SK-N-SH treated with all-trans-retinoic acid at 6 μM for 48 hours (cell line): ENCODE data around the gene TMC6.

Experiments used
- PPARA ChIP-seq: fragments of 250-450 bp; sonication (Bioruptor Pico); IDR thresholded peaks from 2 replicates; pipeline ENCODE4 v1.5.0; 2020; ENCODE audit warnings: mild to moderate bottlenecking, borderline replicate concordance
- ZC3H10 ChIP-seq: fragments of 250-450 bp; sonication (Bioruptor Pico); IDR thresholded peaks from 2 replicates; pipeline ENCODE4 v1.5.1; 2021; ENCODE audit warnings: mild to moderate bottlenecking, moderate library complexity

DNA sequence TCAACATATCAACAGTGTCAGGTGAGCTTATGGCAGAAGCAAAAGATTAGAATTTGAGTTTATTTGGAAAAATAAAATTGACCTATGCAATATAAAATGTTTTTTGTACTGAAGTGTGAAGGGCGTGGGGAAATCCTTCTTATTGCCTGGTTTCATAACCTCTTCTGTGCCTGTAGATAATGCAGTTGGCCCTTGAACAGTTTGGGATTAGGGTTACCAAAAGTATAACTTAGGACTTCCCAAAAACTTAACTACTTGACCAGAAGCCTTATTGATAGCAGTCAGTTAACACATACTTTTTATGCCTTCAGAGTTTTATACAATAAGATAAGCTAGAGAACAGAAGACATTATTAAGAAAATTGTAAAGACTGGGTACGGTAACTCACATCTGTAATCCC, 66.0 kb downstream of the TMC6 start:
- TF ChIP-seq PPARA (CRISPR knock-in tag) (no peak), ZC3H10 (no peak)
